Measurements from ENCODE around the gene HP. TPM values are rescaled to one million over a fixed set of nuclear protein-coding genes. Genes with fewer than 3 reads are reported as not detected.
"Not testable (repeated sequence)": the region's sequence is repeated elsewhere in the genome, so short reads cannot be mapped to it uniquely, and the experiment has no call there.

The HP gene
- total RNA-seq, 1 experiment from 2014 or later, result not detected

DNA sequence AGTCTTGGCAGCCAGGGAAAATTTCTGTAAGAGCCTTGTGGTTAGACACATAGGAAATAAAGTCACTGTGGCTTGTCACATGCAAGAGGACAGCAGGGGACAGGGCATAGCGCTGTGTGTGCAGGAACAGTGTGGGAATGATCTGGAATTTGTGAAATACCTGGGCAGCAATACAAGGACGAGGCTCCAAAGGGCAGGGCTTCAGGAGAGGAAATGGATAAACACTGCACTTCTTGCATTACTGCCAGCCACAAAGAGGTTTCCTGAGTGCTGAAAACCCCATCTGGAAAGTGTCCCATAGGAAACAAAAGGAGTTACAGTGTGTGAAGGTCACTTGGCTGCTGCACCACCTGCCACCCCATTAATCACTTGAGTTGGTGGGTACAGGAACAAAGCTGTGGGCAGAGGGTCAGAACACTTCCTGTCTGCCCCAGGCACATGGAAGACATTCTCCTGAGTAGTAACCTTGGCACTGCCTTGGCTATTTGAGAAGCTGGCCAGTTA, 12.1 kb upstream of the HP start:
- no peak for DNase-seq (ENCODE audit: extremely low read depth, low read depth)

DNA sequence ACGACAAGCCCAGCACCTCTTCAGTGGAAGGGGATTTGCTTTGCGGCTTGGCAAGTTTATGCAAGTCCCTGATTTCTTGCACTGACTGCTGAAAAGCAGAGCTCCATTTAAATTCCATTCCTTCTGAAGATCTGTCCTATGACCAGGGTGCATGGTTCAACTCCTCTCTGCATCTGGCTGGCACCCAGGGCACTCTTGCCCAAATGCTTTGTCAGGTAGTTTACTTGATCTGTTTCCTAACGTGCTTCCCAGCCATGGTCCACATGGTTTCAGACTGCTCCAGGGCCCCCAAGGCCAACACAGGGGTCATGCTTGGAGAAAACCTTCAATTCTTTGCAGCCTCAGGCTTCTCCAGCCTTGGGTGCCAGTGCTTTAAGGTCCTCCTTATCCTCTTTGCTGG, 11.2 kb upstream of the HP start:
- DNase-seq (ENCODE audit: extremely low read depth, low read depth), result no peak

DNA sequence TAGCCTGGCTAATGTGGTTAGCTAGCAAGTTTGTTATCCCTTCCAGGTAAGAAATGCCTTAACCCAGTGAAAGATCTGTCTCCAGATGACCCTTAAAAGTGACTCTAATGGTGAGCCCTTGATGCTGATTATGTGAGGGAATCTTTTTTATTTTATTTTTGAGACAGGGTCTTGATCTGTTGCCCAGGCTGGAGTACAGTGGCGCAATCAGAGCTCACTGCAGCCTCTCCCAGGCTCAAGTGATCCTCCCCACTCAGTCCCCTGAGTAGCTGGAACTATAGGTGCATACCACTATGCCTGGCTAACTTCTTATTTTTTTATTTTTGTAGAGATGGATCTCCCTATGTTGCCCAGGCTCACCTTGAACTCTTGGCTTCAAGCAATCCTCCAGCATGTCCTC, 10.8 kb upstream of the HP start:
- no peak for DNase-seq (ENCODE audit: extremely low read depth, low read depth)

DNA sequence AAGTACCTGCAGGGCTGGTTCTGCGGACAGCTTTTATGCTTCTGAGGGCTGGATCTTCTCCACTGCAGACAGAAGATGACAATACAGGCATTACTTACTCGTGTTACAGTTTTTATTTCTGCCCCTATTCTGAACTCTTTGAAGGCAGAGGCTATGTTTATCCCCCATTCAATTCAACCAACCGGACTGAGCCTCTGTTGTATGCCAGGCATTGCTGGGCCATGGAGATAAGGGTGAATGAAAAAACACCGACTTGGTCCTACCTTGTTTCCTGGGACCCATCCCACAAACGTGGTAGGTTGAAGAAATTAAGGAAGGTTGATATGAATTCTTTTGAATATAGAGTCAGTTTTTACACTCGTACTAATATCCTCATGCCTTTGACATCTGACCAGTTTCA, 10.0 kb upstream of the HP start:
- DNase-seq (ENCODE audit: extremely low read depth, low read depth), result no peak

DNA sequence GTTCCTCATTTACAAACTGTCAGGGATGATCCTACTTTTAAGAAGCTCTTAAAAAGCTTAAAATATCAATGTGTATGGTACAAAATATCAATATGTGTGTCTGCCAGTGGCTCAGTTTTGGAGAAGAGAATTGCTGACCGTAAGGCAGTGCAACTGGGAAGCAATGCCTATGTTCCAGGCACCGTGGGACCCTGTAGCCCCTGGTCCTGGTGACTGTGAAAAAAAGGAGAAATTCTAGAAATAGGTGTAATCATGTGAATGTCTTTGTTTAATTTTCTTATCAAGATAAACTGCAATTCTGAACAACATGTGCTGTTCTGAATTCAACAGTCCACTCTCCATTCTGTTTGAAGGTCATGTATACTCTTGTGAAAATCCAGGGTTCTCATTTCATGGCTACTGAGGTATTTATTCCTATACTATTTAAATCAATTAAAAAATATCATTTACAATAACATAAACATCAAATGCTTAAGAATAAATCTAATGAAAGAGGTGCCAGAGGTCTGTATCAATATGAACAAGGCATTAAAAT, 9.4 kb upstream of the HP start:
- no peak for DNase-seq (ENCODE audit: extremely low read depth, low read depth)

DNA sequence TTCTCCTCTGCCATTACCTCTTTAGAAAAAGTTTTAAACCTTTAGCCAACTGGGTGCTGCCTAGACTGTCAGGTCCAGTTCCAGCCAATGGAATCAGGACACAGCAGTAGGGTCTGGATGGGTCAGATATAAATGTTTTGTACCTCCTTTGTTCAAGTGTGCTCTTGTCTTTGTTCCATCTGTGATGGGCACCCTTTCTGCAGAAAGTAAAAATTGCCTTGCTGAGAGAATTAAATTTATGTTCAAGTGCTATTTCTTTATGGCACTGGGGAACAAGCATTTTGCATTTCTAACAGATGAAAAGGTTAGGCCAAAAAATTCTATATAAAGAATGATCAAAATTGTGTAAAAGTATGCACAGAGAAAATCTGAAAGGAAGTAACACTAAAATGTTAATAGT, 5.2 kb upstream of the HP start:
- DNase-seq (ENCODE audit: extremely low read depth, low read depth), result no peak

DNA sequence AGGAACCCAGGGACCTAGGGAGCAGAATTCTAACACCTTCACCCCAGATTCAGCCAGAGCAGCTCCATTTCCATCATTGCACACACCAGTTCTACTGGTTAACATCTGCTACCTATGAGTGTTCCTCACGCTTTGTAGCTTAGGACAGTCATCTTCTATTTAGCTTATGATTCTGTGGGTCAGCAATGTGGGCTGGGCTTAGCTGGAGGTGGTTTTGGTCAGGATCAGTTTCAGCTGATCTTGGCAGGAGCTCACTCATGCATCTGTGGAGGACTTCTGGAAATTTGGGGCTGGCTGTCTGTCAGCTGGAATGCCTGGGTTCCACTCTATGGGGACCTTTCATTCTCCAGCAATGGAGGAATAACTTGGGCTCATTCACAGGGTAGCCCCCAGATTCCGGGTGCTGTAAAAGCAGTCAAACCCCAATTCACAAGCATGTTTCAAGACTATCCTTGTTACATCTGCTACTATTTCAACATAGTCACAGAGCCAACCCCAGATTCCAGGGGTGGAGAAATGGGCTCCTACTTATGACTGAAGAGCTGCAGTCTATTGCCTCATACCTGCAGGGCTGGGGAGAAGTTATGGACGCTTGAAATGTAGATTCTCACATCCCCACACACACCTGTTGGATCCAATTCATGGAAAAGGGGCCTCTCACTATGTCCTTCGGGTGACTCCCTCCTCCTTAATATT, 3.4 kb upstream of the HP start:
- DNase-seq (ENCODE audit: extremely low read depth, low read depth), result no peak

DNA sequence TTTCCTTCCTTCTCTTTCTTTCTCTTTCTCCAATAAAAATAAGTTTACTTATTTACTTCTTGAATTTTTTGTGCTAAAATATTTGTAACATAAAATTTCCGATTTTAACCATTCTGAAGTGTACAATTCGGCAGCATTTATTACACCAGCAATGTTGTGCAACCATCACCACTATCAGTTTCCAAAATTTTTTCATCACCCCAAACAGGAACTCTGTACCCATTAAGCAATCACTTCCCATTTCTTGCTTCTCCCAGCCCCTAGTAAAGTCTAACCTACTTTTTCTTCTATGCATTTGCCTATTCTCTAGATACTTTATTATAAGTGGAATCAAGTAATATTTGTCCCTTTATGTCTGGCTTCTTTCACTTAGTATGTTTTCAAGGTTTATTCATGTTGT, 2.5 kb upstream of the HP start:
- DNase-seq (ENCODE audit: extremely low read depth, low read depth), result no peak

DNA sequence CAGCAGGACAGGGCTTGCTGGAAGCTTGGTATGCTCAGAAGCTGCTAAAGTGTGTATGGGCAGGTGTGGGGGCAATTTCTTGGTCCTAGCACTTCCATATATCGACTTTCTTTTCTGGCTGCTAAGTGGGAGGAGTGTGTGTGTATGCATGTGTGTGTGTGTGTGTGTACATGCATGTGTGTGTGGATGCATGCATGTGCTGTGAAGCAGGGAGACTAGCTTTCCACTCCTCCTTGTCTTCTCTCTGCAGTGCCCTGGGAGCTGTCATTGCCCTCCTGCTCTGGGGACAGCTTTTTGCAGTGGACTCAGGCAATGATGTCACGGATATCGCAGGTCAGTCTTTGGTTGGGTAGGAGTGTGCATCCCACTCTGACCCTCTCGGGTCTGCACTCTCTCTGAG, 1.6 kb downstream of the HP start:
- no peak for DNase-seq (ENCODE audit: extremely low read depth, low read depth)

DNA sequence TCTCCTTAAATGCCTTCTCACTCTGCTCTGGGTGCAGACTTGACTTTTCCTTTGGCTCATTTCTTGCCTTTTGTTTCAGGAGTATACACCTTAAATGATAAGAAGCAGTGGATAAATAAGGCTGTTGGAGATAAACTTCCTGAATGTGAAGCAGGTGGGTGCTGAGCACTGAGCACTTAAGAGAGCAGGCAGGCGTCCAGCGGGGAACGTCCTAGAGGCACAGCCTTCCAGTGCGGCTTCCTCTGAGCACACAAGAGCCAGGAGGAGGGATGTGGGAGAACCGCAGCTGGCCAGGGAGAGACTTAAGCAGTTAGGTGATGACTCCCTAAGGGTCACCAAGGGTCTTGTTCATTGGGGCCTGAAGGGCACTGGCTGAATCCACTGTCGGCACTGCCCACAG, 3.0 kb downstream of the HP start:
- not testable (repeated sequence) for DNase-seq (ENCODE audit: extremely low read depth, low read depth)

DNA sequence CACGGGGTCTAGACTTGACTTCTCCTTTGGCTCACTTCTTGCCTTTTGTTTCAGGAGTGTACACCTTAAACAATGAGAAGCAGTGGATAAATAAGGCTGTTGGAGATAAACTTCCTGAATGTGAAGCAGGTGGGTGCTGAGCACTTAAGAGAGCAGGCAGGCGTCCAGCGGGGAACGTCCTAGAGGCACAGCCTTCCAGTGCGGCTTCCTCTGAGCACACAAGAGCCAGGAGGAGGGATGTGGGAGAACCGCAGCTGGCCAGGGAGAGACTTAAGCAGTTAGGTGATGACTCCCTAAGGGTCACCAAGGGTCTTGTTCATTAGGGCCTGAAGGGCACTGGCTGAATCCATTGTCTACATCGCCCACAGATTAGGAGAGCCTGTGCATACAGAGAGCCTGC, 4.8 kb downstream of the HP start:
- not testable (repeated sequence) for DNase-seq (ENCODE audit: extremely low read depth, low read depth)

DNA sequence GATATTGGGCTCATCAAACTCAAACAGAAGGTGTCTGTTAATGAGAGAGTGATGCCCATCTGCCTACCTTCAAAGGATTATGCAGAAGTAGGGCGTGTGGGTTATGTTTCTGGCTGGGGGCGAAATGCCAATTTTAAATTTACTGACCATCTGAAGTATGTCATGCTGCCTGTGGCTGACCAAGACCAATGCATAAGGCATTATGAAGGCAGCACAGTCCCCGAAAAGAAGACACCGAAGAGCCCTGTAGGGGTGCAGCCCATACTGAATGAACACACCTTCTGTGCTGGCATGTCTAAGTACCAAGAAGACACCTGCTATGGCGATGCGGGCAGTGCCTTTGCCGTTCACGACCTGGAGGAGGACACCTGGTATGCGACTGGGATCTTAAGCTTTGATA, 6.1 kb downstream of the HP start:
- no peak for DNase-seq (ENCODE audit: extremely low read depth, low read depth)

DNA sequence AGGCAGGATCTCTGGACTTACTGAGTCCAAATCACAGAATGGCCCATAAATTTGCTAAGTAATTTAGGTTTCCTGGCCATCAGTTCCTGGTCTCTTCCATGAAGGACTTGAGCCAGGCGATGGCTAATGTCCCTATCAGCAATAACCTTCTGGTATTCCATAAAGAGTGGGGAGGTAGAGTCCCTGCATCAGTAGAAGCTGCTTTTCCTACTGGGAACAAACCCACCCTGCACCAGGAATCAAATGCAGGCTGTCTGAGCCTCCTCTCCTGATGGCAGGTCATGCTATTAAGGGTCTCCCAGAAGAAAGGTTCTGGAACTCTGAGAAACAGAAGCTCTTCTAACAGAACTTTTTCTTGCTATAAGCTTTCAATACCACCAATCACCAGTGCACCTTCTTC, 7.3 kb downstream of the HP start:
- DNase-seq (ENCODE audit: extremely low read depth, low read depth), result no peak

DNA sequence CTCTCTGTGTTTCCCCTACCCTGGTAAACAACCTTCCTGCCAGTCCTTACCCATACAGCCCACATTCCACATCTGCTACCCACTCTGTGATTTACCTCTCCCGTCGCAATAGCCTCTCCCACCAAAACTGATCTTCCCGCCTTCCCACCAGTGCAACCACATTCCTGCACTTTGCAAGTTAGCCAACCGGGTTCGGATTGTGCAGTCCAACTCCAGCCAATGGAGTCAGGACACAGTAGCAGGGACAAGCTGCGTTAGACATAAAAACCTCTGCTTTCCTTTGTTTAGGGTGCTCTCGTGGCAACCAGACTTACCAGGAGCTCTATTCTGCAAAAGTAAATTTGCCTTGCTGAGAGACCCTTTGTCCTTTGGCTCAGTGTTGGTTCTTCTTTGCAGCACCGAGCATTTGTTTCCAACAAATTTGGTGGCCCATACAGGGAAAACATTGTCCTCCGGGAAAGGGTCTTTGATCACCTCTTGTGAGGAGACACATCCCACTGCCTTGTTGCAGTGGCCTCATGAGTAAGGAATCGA, 10.1 kb downstream of the HP start:
- DNase-seq (ENCODE audit: extremely low read depth, low read depth), result no peak

DNA sequence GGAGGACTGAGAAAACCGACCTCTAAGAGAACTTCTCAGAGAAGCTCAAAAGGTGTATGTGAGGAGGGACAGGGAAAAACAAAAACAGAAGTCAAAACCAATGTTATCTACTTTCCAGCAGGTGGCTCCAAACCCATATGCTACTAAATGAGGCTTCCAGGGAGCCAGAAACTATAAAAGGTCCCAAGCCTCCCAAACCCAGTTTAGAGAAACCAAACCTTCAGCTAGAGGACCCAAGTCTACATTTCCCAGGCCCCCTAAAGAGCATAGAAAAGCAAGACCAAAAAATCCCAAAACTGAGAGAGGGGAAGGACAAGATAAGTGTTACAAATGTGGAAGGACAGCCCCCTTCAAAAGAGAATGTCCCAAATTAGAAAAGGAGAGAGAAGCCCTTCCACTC, 12.4 kb downstream of the HP start:
- peak; percentile 30 for DNase-seq (ENCODE audit: extremely low read depth, low read depth)

DNA sequence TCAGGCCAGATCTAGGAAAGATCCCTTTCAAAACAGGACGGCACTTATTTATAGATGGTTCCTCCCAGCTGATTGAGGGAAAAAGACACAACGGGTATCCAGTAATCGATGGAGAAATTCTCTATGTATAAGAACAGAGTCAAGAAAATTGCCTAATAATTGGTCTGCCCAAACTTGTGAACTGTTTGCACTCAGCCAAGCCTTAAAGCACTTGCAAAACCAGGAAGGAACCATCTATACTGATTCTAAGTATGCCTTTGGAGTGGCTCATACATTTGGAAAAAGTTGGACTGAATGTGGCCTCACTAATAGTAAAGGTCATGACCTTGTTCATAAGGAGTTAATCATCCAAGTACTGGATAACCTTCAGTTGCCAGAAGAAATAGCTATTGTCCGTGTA, 14.6 kb downstream of the HP start:
- no peak for DNase-seq (ENCODE audit: extremely low read depth, low read depth)

DNA sequence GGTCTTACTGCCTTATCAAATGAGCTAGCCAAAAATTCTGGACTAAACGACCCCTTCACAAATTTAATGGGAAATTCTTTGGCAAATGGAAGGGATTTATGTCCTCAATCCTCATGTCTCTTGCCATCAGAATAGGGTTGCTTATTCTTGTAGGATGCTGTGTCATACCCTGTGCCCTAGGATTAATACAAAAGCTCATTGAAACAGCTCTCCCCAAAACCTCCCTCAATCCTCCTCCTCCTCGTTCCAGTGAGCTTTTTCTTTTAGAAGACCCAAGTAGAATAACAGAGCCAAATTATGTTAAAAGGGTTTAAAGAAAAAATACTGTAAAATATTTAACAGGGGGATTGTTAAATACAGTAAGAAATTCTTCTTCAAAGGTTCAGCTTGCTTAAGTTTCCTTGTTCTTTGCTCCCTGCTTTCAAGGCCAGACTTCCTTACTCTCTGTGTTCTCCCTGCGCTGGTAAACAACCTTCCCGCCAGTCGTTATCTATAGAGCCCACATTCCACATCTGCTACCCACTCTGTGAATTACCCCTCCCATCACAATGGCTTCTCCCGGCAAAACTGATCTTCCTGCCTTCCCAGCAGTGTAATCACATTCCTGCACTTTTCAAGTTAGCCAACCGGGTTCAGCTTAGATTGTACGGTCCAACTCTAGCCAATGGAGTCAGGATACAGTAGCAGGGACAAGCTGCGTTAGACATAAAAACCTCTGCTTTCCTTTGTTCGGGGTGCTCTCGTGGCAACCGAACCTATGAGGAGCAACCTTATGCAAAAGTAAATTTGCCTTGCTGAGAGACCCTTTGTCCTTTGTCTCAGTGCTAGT, 18.4 kb downstream of the HP start:
- no peak for DNase-seq (ENCODE audit: extremely low read depth, low read depth)

DNA sequence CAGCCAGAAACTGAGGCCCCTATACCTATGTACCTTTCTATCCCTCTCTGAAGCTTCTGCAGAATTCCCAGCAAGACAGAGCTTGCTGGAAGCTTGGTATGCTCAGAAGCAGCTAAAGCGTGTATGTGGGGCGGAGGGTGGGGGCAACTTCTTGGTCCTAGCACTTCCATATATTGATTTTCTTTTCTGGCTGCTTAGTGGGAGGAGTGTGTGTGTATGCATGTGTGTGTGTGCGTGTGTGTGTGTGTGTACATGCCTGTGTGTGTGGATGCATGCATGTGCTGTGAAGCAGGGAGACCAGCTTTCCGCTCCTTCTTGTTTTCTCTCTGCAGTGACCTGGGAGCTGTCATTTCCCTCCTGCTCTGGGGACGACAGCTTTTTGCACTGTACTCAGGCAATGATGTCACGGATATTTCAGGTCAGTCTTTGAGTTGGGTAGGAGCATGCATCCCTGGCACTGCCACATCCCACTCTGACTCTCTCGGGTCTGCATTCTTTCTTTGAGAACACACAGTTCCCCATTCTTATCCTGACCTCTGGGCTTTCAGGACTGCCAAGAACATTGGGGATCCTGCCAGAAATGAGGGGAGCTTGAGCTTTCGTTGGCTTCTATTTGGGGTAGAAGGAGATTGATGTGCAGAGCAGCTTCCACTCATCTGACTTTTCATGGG, 19.4 kb downstream of the HP start:
- no peak for DNase-seq (ENCODE audit: extremely low read depth, low read depth)

DNA sequence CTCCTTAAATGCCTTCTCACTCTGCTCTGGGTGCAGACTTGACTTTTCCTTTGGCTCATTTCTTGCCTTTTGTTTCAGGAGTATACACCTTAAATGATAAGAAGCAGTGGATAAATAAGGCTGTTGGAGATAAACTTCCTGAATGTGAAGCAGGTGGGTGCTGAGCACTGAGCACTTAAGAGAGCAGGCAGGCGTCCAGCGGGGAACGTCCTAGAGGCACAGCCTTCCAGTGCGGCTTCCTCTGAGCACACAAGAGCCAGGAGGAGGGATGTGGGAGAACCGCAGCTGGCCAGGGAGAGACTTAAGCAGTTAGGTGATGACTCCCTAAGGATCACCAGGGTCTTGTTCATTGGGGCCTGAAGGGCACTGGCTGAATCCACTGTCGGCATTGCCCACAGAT, 20.8 kb downstream of the HP start:
- not testable (repeated sequence) for DNase-seq (ENCODE audit: extremely low read depth, low read depth)

DNA sequence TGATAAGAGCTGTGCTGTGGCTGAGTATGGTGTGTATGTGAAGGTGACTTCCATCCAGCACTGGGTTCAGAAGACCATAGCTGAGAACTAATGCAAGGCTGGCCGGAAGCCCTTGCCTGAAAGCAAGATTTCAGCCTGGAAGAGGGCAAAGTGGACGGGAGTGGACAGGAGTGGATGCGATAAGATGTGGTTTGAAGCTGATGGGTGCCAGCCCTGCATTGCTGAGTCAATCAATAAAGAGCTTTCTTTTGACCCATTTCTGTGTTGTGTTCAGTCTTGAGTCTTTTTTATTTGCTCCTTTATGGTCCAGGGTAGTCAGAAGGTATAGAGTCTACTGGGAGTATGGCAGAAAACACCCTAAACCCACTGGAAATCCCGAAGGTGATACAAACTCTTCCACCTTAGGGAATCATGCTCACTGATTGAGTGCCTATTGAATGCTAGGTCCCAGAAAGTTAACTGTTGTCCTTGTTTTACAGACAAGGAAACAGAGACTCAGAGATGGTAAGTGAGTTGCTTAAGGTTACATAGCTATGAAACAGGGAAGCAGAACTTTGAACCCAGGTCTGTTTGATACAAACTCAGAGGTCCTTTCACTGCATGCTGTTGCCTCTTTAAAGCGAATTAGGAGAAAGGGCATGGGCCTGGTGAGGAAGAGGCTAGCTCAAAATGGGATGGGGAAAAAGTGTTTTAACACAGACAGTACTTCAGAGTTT, 22.8 kb downstream of the HP start:
- not testable (repeated sequence) for DNase-seq (ENCODE audit: extremely low read depth, low read depth)
